Dermis microvascular lymphatic vessel endothelial cell (primary cell): ENCODE measurements around the gene SEPTIN3. TPM values are rescaled to one million over a fixed set of nuclear protein-coding genes. Genes with fewer than 3 reads are reported as not detected.

Experiments
- DNase-seq, 2 donors: peaks; one replicate each; pipeline versions ENCODE4 v3.0.0 to v3.0.0-alpha.2; 2010; ENCODE audit warnings: low read depth in 2 of 2
- total RNA-seq: library from RNA; depleted of rRNA; stranded (reverse); fragments of >200 nt; gene quantifications from 2 replicates; pipeline ENCODE4 v1.2.1, GENCODE V29; 2014

The SEPTIN3 gene
- under 0.01 TPM in 2 replicates for total RNA-seq

- no peak for DNase-seq
Observed at GRCh38 chr22:41969110-41969646, at the start of gene SEPTIN3. SEPTIN3 (plus strand) TSS chr22:41969443; CDS start chr22:41971493, 2,050 bp downstream.

- DNase-seq = no peak
Observed at GRCh38 chr22:41920271-41920976, 48.8 kb upstream of the SEPTIN3 start.

GRCh38 chr22:41922328-41922727, 46.9 kb upstream of the SEPTIN3 start:
- no peak for DNase-seq

- no peak for DNase-seq
Observed at GRCh38 chr22:41922940-41923594, 46.2 kb upstream of the SEPTIN3 start.

- no peak for DNase-seq
Observed at GRCh38 chr22:41923595-41924276, 45.5 kb upstream of the SEPTIN3 start.

GRCh38 chr22:41925783-41926460, 43.3 kb upstream of the SEPTIN3 start:
- DNase-seq = peak in 1 of 2 donors; percentile 67

- DNase-seq = no peak
Observed at GRCh38 chr22:41927813-41928212, 41.4 kb upstream of the SEPTIN3 start.

GRCh38 chr22:41928593-41929417, 40.4 kb upstream of the SEPTIN3 start:
- no peak for DNase-seq

GRCh38 chr22:41929418-41929810, 39.8 kb upstream of the SEPTIN3 start:
- no peak for DNase-seq

- no peak for DNase-seq
Observed at GRCh38 chr22:41931701-41932269, 37.5 kb upstream of the SEPTIN3 start.

GRCh38 chr22:41932353-41932752, 36.9 kb upstream of the SEPTIN3 start:
- no peak for DNase-seq

- DNase-seq = no peak
Observed at GRCh38 chr22:41933411-41934177, 35.6 kb upstream of the SEPTIN3 start.

- no peak for DNase-seq
Observed at GRCh38 chr22:41934284-41935014, 34.8 kb upstream of the SEPTIN3 start.

GRCh38 chr22:41935015-41935351, 34.3 kb upstream of the SEPTIN3 start:
- no peak for DNase-seq

GRCh38 chr22:41935509-41935908, 33.7 kb upstream of the SEPTIN3 start:
- no peak for DNase-seq

- no peak for DNase-seq
Observed at GRCh38 chr22:41936894-41937169, 32.4 kb upstream of the SEPTIN3 start.

GRCh38 chr22:41939981-41940831, 29.0 kb upstream of the SEPTIN3 start:
- DNase-seq = no peak
